HG03175 (cell line): Measurements from ENCODE around the gene TRIL.

ENCODE experiments used
- ATAC-seq: cut with Tn5 transposase; IDR thresholded peaks from one replicate; pipeline ENCODE4 v1.9.1; 2021; ENCODE audit warnings: mild to moderate bottlenecking, moderate library complexity; ENCODE audit not compliant: unreplicated experiment

TRIL gene, protein sequence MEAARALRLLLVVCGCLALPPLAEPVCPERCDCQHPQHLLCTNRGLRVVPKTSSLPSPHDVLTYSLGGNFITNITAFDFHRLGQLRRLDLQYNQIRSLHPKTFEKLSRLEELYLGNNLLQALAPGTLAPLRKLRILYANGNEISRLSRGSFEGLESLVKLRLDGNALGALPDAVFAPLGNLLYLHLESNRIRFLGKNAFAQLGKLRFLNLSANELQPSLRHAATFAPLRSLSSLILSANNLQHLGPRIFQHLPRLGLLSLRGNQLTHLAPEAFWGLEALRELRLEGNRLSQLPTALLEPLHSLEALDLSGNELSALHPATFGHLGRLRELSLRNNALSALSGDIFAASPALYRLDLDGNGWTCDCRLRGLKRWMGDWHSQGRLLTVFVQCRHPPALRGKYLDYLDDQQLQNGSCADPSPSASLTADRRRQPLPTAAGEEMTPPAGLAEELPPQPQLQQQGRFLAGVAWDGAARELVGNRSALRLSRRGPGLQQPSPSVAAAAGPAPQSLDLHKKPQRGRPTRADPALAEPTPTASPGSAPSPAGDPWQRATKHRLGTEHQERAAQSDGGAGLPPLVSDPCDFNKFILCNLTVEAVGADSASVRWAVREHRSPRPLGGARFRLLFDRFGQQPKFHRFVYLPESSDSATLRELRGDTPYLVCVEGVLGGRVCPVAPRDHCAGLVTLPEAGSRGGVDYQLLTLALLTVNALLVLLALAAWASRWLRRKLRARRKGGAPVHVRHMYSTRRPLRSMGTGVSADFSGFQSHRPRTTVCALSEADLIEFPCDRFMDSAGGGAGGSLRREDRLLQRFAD

DNA sequence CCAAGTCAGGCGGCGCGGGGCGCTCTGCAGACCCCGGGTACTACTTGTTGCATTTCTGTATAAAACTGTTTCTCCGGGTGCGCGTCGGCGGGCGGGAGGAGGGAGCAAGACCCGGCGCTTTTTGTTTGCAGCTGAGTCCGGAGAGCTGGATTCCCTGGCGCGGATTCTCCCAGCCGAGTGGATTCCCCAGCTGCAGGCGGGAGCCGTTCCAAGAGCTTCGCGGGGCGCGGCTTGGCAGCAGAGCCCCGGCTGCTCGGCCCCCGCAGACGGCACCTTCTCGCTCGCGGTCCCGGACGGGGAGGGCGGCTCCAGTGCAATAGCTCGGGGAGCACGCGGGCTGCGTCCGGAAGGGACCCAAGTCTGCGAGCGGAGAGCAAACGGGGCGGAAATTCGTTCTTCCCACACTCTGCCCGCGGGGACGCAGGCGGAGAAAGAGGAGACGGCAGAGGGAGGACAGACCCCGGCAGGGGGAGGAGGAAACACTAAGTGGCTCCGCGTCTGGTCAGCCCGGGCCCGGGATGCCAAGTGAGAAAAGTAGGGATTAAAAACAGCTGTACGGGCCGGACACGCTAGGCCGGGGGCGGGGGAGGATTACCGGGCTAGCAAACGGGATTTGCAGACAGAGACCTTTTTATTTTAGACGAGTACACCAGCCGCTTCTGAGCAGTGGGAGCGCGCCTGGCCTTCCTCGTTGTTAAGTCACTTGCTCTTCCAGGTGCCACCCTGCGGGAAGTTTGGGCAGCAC is at the start of gene TRIL:
TRIL (minus strand) TSS at position 96 of the 745 bp plus-strand sequence. CDS start 284 bp downstream, outside the sequence.
- ATAC-seq: no peak

DNA sequence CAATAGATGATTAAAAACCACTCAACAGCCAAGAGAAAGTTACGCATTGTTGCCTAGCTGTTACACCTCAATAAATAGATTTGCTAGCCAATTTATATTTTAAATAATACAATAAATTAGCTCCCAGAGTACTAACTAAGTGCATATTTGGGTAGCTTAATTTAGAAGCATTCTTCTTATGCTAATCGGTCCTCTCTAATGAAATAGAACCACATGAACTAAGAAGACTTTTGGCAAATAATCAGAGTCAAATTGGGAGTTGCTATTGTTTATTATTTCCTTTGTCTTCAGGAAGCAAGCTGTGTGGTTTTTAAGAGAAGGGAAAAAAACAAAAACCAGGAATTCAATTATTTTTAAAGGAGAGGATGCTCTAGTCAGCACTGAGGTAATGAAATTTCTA is 49.0 kb upstream of the TRIL start:
- no peak for ATAC-seq

DNA sequence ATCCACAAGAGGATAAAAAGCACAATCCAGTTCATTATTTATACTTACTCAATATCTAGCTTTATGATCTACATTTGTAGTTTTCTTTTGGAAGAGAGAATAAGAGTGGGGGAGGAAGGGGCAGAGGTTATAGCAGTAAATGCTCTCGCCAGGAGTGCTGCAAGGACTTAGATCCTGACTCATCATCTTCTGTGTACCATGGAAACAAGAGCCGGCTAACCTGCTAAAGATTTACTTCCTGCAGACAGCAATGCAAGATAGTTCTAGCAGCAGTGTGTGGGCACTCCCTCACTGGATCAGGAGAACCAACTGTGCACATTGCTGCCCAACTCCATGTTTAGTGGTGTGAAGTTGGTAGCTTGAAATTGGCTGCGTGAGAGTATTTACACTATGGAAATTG is 47.7 kb upstream of the TRIL start:
- no peak for ATAC-seq

DNA sequence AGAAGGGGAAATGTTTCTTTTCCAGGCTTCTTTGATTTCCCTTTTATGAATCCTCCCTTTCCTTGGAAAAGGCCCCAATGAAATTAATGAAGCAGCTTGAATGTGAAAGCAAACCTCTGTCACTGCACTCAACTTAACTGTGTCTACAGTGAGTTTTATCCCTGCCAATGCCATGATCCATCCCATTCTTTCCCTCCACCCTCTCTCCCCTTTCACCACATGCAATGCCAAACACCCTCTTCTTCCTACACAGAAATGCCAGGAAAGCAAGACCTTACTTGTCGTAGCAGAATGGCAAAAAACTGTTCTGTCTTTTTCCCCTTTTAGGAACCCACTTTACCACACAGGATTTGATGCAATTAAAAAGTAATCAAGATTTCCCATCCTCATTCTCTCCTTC is 47.3 kb upstream of the TRIL start:
- no peak for ATAC-seq

DNA sequence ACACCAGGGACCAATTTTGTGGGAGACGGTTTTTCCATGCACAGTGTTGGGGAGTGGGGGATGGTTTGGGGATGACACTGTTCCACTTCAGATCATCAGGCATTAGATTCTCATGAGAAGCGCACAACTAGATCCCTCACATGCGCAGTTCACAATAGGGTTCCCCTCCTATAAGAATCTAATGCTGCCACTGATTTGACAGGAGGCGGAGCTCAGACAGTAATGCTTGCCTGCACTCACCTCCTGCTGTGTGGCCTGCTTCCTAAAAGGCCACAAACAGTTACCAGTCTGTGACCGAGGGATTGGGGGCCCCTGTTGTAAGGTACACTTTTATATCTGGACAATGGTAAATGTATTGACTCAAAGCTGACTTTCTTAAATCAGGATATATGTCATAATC is 45.6 kb upstream of the TRIL start:
- no peak for ATAC-seq

DNA sequence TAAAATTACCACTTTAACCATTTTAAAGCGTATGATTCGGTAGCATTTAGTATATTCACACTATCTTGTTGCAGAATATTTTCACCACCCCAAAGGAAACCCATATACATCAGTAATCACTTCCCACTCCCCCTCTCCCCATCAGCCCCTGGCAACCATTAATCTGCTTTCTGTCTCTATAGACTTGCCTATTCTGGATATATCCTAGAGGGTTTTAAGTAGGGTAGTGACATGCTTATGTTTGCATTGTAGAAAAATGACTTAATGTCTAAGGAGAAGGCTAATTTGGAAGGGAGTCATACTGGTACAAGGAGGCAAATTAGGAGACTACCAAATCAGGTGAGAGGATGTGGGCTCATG is 42.6 kb upstream of the TRIL start:
- ATAC-seq: no peak

DNA sequence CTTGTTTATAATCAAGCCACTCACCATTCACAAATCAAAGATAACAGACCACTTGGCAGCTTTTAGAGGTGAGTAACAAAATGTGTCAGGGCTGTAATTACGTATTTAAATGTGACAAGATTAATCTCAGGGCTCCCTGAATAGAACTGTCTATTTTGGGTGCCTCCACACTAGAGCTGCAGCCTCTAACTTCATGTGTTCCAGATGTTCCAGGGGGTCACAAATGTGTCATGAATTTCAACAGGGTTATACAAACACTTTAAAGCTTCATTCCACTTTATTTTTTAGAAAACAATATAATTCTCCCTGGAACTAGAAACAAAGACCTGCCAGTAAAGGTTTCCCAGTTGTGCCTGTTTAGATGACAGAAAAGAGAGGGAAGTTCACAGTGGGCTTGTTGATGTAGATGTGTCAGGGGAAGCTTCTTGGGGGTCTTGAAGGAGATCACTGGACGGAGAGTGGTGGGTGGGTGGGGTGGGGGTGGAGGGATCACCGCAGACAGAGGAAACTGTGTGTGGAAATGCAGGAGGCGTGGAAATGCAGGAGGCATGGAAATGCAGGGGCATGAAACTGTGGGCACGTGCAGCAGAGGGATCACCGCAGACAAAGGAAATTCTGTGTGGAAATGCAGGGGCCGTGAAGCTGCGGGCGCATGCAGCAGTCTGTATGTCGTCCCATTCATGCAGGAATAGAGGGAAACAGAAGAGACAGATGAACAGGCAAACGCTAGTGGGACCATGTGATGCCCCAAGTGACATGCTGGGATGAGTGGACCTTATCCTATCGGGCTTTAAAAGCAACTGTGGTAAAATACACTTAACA is 42.0 kb upstream of the TRIL start:
- no peak for ATAC-seq

DNA sequence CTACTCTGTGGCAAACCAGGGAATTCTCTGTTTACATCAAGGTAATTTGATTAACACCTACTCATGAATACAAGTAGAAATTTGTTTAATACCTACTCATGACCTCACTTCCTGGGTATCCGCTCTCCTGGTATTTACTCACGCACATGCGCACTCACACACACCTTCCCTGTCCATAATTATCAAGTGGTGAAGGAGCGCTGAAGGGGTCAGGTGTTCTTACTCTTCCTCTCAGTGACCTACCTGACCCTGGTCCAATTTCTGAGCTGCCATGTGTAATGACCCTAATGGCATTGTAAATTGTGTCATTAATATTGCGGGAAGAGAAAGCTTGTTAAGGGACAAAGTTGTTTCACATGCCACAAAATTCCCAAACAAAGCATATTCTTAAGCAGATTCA is 41.3 kb upstream of the TRIL start:
- no peak for ATAC-seq

DNA sequence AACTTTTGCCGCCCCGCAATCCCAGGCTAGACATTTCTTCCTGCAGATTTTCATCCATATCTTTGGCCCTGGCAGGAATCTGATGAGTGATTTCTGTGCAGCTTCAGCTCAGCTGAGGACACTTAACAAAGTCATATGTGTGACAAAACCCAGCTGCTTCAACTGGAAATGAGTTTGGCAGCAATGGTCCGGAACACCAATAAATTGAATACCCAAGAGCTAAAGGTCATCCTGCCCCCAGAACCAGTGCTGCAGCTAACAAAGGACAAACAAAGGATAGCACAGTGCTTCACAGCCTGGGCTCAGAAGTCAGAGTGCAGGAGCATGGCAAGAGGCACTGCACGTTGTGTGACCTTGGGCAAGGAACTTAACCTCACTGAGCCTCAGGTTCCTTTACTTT is 40.0 kb upstream of the TRIL start:
- no peak for ATAC-seq

DNA sequence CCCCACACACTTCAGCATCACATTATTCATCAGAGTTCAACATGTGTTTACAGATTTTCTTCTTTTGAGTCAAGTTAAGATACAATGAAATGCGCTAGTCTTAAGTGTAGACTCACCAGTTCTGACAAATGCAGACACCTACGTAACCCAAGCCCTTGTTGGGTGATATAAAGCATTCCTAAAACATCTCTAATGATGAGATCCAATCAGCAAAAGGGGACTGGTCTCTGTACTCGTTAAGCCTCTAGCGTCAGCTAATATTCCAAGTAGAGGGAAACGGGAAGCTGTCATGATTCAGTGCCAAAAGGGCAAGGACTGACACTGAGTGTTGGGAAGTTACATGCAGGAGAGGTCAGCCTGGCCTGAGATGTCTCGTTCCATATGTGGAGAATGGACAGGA is 38.7 kb upstream of the TRIL start:
- no peak for ATAC-seq

DNA sequence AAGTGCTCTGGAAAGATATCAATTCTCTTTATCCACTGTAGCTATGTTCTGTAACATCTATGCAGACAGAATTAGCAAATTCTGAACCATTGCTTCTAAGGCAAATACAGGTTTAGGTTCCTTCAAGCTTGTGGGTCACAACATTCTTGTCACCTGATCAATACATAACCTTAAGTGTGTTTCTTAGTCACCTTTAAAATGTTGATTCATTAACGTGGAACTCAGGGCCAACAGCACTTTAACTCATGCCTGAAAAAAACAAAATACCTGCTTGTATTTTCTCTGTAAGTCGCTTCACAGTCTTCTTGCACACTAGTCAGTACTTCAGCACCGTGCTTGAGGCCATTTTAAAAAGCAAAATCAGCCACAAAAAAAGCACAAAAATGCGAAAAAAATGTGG is 35.2 kb upstream of the TRIL start:
- ATAC-seq: no peak

DNA sequence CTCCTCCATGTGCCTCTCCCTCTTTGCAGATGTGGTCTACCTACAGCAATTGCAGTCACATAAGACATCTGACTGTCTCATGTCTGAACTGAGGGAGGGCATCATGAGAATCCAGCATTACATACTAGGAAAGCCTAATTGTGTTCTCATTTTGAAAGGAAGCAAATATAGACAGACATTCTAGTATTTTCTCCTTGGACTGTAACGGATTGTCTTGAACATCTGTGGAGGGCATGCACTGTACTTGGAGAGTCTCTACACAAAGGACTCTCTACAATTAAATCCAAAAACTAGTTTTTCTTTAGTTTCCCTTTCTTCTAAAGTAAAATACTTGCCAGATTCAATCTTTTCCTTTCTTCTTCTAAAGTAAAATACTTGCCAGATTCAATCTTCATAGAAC is 34.7 kb upstream of the TRIL start:
- ATAC-seq: no peak

DNA sequence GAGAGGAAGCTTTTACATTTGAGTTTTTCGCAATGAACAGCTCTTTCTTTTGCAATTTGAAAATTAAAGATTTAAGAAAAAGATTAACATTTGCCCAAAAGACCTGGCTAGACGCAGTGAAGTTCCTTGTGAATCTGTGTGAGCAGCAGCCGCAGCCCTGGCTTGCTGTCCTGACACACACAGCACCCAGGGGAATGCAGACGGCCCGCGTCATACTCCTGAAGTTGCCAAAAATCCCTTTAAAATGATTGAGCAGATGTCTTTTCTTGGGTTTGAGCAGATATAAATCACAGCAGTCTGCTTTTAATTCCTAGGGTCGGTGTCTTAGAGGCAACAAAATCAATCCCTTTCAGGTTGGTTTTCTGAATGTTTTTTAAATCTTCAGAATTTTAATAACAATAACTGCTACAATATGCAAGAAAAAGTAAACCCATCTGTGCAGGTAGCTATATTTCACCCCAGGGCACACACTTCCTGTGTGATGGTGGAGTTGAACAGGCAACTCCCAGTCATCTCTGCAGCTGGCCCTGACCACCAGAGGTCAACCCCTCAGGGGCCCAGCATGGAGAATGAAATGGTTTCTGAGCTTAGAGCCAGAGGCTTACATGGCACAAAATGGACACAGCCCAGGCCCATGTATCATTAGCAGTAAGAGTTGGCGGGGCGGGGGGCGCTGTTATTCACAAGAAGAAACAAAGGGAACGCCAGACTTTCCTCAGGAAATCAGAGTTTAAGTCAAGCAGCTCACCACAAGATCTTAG is 32.2 kb upstream of the TRIL start:
- no peak for ATAC-seq

DNA sequence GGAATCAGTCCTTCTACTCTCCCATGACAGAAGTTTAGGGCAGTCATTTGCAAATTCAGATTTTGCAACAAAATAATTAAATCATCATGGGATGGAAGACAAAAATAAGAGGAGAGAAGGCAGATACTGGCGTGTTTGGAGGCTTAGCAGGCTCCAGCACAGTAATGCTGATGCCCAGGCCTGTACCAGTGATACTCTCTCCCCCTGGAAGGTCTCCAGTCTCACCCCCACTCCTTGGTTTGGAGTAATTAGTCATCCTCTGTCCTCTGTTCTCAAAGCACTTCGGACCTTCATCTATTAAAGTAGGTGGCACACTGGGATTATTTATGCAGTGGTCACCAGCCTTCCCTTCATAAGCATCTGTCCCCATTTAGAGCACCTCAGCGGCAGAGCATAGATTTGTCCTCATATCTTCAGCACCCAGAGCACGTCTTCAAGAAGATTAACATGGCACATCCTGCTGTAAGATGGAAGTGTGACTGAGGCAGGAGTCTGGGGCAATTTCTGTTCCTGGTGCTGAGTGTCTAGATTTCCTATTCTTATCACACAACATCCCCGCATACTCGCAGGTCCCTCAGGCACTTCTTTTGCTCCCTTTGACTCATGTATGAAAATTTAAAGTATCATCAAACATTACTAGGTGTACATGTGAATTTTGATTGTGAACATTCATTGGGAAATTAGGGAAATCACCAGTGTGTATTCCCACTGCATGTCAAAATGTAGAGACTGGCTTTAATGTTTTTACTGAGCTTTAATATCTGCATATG is 31.3 kb upstream of the TRIL start:
- ATAC-seq: no peak

DNA sequence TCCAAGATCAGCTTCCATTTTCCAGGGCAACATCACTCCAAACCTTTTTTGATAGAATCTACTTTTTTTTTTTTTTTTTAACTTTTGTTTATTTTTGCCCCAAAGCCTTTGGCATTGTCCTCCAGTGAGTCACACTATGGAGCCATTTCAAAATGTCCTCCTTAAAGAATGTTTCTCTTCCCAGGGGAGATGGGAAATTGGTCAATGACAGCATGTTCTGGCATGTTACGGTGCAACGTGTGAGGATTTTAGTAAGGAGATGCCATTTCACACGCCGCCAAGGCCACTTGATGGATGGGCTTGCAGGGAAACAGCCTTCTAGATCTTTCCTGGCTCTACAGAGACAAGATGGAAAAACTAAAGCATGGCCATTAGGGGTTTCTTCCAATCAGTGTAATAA is 30.7 kb upstream of the TRIL start:
- no peak for ATAC-seq

DNA sequence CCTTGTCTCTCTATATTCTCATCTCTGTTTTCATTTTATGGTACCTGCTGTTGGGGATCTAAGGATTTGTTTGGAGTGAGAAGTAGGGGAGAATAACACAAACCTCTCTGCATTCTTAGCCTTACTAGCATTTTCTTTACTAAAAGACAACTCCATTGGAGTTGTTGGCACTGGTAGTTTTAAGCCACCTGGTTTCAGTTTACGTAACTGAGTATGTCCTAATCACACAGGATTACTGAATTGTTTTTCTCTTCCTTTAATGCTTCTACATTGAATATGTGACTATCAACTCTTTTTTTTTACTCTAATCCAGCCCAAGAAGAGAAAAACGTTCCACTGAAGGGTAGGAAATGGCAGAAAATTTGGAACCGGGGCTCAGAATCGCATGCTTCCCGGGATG is 30.0 kb upstream of the TRIL start:
- no peak for ATAC-seq

DNA sequence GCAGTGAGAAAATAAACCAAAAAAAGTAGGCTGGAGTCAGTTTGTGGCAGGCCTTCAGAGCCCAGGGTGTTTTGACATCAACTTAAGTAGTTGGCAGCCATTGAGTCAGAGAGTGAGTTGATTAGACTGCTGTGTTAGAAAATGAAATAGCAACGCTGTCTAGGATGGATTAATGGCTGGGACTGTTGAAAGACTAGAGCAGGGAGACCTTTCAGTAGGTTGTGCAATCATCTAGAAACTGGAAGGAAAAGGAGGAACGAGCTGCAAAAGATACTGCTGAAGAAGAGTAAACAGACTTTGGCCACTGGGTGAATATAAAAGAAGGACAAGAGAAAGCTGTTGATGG is 28.6 kb upstream of the TRIL start:
- no peak for ATAC-seq

DNA sequence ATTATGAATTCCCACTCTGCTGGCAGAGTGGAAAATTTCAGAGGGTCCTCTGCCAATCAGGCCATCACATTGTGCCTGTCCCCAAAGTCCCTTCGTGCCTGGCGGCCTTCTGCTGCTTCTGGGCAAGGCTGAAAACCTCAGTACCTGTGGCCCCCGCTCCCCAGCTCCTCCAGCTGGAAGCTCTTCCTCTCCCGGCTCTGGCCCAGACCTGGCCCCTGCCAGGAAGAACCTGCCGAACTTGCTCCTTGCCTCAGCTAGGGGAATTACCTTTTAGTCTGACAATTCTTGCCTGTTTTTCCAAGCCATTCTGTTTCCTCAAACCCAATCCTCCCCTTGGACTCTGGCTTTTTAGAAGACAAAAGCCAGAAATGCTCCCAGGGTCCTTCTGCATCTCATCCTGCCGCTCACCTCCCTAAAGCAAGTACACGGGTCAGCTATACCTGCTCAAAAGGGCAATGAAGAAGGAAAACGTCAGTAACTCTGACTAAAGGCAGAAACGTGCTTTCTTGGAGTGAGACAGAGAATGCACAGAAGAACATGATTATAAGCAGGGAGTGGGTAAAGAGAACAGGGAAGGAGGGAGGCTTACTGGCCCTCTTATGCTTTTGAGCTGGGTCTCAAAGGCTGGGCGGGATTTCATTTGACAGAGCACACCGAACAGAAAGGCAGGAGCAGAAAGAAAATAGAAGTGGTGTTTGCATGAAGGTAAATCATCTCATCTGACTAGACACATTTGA is 28.1 kb upstream of the TRIL start:
- ATAC-seq: no peak

DNA sequence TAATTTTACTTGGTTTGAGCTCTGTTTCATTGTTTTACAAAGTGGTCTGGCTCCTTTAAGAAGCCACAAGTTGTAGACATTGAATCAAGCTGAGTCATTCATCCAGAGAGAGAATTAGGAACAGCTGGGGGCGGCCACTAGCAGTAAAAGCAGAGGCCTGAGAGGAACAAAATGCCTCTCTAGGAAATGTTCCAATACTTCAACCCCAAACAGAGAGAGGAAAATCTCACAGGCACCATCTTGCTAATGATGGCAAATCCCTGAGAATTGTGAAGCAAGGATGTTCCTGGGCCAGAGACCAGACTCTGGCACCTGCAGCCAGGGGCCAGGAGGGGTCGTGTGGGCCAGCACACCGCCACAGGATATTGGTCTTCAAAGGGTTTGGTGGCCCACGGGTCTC is 26.5 kb upstream of the TRIL start:
- no peak for ATAC-seq
